Stomach (tissue), 9 donors: Measurements from ENCODE around the gene EME2. TPM values are rescaled to one million over a fixed set of nuclear protein-coding genes. Genes with fewer than 3 reads are reported as not detected.

Experiments used
- DNase-seq, 2 donors: peaks; one replicate each; pipeline versions ENCODE4 v3.0.0 to v3.0.0-alpha.2; 2013 to 2019
- H3K27ac ChIP-seq, 5 donors: fragments of 200-600 bp in 4 of 5; sonication (generic) in 4 of 5; one replicate each; pipeline ENCODE4 v1.5.1; 2013 to 2019; ENCODE audit warnings: mild to moderate bottlenecking in 1 of 5, moderate library complexity in 1 of 5
- H3K27me3 ChIP-seq, 3 donors: fragments of 200-600 bp; sonication (generic); one replicate each; pipeline ENCODE4 v1.5.1; 2017 to 2019; ENCODE audit warnings: mixed run types in 1 of 3
- H3K36me3 ChIP-seq, 4 donors: fragments of 200-600 bp; sonication (generic); 1 replicate in 3 of 4; 2 replicates in 1 of 4; pipeline ENCODE4 v1.5.1; 2016 to 2019
- H3K4me1 ChIP-seq, 4 donors: fragments of 200-600 bp; sonication (generic); one replicate each; pipeline ENCODE4 v1.5.1; 2016 to 2019
- H3K4me3 ChIP-seq, 4 donors: fragments of 200-600 bp; sonication (generic) in 3 of 4; one replicate each; pipeline ENCODE4 v1.5.1; 2016 to 2019; ENCODE audit warnings: mild to moderate bottlenecking in 1 of 4
- H3K9me3 ChIP-seq, 4 donors: fragments of 200-600 bp; sonication (generic); one replicate each; pipeline ENCODE4 v1.5.1; 2016 to 2019
- EP300 ChIP-seq: sonication (generic); formaldehyde crosslinking; IDR thresholded peaks from one replicate; pipeline ENCODE4 v1.6.1; 2017; ENCODE audit warnings: antibody characterized with exemption
- POLR2A ChIP-seq, 4 donors: fragments of 450-650 bp; IDR thresholded peaks; one replicate each; pipeline ENCODE4 v1.6.1; 2016; ENCODE audit warnings: antibody characterized with exemption in 4 of 4, control low read depth in 2 of 4, mild to moderate bottlenecking in 1 of 4, moderate library complexity in 1 of 4
- POLR2AphosphoS5 ChIP-seq, 3 donors: sonication (generic); formaldehyde crosslinking; IDR thresholded peaks; one replicate each; pipeline ENCODE4 v1.6.1; 2016; ENCODE audit warnings: antibody characterized with exemption in 3 of 3
- WGBS, 5 donors: extraction: QIAGEN DNeasy Blood & Tissue Kit in 3 of 5; methylation state at CpG; one replicate each; pipeline versions ENCODE4 v1.1.5 to v1.1.7; 2013 to 2018; 5-methylcytosine and 5-hydroxymethylcytosine counted together
- intact Hi-C: fragments of 100-400 bp; cut with DNase I; formaldehyde crosslinking; loops from one replicate; pipeline ENCODE4 v1.15.1; 2023; ENCODE audit warnings: low total_unique reads
- polyA plus RNA-seq, 3 donors: library from polyadenylated mRNA; stranded (reverse); fragments of 200-250 nt; gene quantifications; one replicate each; pipeline ENCODE4 v1.2.3, GENCODE V29; 2013
- total RNA-seq, 5 donors: library from RNA; depleted of rRNA; stranded (reverse); fragments of >200 nt; gene quantifications; one replicate each; pipeline versions ENCODE4 v1.1.0 to v1.2.3, GENCODE V29; 2014 to 2016
- TF ChIP-seq, protein P1 (sequence below), 7 experiments: fragments of 450-650 bp in 4 of 7; fragments of 200-600 bp in 3 of 7; sonication (generic) in 3 of 7; IDR thresholded peaks; one replicate each; pipeline ENCODE4 v1.5.1; 2016 to 2019; ENCODE audit warnings: antibody characterized with exemption in 7 of 7, control low read depth in 2 of 7, mild to moderate bottlenecking in 1 of 7
- donor health status: healthy with polysubstance abuse.
- donor health status: Bipolar disorder and iron deficiency.
- donor health status: healthy.

The EME2 gene
- total and polyA plus RNA-seq, 8 donors: 2.6 to 94.1 (median 13.3) TPM

DNA sequence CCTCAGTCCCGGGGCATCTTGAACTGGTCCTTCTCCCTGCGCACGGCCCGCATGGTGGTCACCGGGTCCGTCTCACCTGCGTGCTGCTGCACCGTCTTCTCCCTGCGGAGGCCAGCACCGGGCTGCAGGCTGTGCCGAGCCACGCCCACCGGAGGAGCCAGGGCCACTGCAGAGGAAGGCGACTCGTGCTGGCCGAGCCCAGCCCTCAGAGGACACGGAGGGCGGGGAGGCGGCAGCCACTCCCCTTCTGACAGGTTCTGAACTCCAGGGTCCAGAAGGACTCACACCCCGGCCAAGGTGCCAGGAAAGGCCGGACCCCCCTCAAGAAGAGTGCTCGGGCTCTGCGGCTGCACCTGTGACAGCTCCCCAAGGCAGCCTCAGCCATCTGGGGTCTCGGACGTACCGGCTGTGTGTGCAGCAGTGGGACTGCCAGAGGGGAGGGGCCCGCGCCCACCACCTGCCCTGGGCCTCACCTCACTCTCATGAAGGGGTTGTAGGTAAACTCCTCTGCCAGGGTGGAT lies 36.7 kb downstream of the EME2 start:
- H3K36me3 ChIP-seq: peaks cover 24 to 76% (median 60%) of the 10 kb centered on the region in 4 donors
- H3K4me3 ChIP-seq: no peak overlapping the region
- H3K9me3 ChIP-seq: no peaks in the 10 kb centered on the region
- H3K4me1 ChIP-seq: peaks cover 0 to 12% (median 10%) of the 10 kb centered on the region in 4 donors
- WGBS, 5 donors: 44 to 82% (median 63%) methylated on average over 23 to 28 of the region's 28 CpGs
- TF ChIP-seq POLR2AphosphoS5 (IDR thresholded peaks at IDR 0.05): no peak
- no peak for DNase-seq
- no peaks in the 10 kb centered on the region for H3K27me3 ChIP-seq
- intact Hi-C loops: no loop called here
- H3K27ac ChIP-seq: no peak overlapping the region

DNA sequence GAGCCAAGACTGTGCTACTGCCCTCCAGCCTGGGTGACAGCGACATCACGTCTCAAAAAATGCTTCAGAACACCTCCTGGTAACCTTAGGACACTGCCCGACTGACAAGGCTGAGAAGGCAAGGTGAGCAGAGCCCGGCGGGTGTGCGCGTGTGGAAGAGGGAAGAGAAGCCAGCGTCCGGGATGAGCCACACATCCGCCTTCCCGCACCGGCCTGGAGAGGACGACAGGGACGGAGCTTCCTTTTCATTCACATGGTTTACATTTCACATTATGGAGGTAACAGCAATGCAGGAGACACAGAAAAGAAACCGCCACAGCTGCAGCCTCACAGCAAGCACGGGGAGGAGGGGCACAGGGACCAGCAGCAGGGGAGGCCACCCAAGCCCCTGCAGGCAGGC lies 37.5 kb downstream of the EME2 start:
- Histone ChIP-seq H3K4me1 (peaks cover 0 to 12% (median 10%) of the 10 kb centered on the region in 4 donors), H3K9me3 (no peaks in the 10 kb centered on the region), H3K4me3 (no peak overlapping the region), H3K27me3 (no peaks in the 10 kb centered on the region), H3K36me3 (peaks cover 24 to 78% (median 64%) of the 10 kb centered on the region in 4 donors), H3K27ac (no peak overlapping the region)
- DNase-seq: no peak
- intact Hi-C loops: no loop called here
- 92 to 96% (median 95%) methylated on average over 14 to 16 of the region's 16 CpGs for WGBS, 5 donors
- TF ChIP-seq EP300 (no peak), POLR2AphosphoS5 (IDR thresholded peaks at IDR 0.05) (no peak), POLR2A (IDR thresholded peaks at IDR 0.05) (no peak)
- TF ChIP-seq, protein P1, sequence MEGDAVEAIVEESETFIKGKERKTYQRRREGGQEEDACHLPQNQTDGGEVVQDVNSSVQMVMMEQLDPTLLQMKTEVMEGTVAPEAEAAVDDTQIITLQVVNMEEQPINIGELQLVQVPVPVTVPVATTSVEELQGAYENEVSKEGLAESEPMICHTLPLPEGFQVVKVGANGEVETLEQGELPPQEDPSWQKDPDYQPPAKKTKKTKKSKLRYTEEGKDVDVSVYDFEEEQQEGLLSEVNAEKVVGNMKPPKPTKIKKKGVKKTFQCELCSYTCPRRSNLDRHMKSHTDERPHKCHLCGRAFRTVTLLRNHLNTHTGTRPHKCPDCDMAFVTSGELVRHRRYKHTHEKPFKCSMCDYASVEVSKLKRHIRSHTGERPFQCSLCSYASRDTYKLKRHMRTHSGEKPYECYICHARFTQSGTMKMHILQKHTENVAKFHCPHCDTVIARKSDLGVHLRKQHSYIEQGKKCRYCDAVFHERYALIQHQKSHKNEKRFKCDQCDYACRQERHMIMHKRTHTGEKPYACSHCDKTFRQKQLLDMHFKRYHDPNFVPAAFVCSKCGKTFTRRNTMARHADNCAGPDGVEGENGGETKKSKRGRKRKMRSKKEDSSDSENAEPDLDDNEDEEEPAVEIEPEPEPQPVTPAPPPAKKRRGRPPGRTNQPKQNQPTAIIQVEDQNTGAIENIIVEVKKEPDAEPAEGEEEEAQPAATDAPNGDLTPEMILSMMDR (IDR thresholded peaks at IDR 0.05): no peak

DNA sequence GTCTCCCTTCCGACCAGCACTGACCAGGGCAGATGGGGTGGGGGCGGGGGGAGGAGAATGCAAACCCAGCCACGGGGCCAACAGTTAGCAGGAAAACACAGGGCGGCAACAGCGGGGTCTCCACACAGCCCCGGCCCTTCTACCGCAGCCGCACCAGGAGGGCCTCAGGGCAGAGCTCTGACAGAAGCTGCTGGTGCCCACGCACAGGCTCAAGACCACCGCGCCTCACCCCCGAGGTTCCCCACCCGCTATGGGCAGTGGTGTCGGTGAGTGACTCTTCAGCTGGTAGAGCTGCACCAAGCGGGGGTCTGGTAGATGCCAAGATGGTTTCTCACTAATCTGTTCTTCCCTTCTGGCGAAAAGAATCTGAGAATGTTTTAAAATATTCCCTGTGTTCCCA lies 37.9 kb downstream of the EME2 start:
- Histone ChIP-seq H3K36me3 (peaks cover 24 to 79% (median 67%) of the 10 kb centered on the region in 4 donors), H3K4me3 (no peak overlapping the region), H3K9me3 (no peaks in the 10 kb centered on the region), H3K27me3 (no peaks in the 10 kb centered on the region), H3K27ac (no peak overlapping the region), H3K4me1 (peaks cover 0 to 12% (median 10%) of the 10 kb centered on the region in 4 donors)
- WGBS, 5 donors: 92 to 96% (median 94%) methylated on average over 13 to 16 of the region's 16 CpGs
- intact Hi-C loops: no loop called here
- TF ChIP-seq EP300: no peak
- TF ChIP-seq, protein P1 (IDR thresholded peaks at IDR 0.05): no peak
- TF ChIP-seq POLR2A (IDR thresholded peaks at IDR 0.05): no peak
- TF ChIP-seq POLR2AphosphoS5 (IDR thresholded peaks at IDR 0.05): no peak
- DNase-seq: no peak

DNA sequence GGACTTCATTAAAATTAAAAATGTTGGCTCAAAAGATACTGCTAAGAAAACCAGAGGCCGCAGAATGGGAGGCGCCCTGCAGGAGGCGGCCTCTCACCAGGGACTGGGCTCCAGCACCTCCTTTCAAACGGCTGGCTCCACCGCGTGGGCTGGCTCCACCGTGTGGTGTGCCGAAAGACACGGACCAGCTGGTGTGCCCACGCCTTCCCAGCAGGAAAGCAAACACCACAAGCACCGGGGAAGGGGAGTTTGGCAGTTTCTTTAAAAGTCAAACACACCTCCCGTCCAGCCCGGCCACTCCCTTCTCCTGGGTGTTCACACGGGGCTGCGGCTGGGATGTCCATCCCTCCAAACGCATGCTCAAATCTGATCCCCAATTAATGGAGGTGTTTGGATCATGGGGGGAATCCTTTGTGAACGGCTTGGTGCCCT lies 40.1 kb downstream of the EME2 start:
- H3K4me1 ChIP-seq: peaks cover 0 to 12% (median 10%) of the 10 kb centered on the region in 4 donors
- peak; percentile 86 to 89 for DNase-seq
- WGBS, 5 donors: 12 to 20% (median 17%) methylated on average over 17 of the region's 17 CpGs
- peaks cover 26 to 80% (median 75%) of the 10 kb centered on the region in 4 donors for H3K36me3 ChIP-seq
- intact Hi-C loops: no loop called here
- H3K9me3 ChIP-seq: no peaks in the 10 kb centered on the region
- peak overlapping the region in 1 of 5 donors; percentile 49 for H3K27ac ChIP-seq
- H3K27me3 ChIP-seq: no peaks in the 10 kb centered on the region
- TF ChIP-seq, protein P1 (IDR thresholded peaks at IDR 0.05): peak in 5 of 7 experiments; percentile 31 to 86 (median 50)
- TF ChIP-seq POLR2A (IDR thresholded peaks at IDR 0.05) (no peak), EP300 (no peak), POLR2AphosphoS5 (IDR thresholded peaks at IDR 0.05) (peak in 1 of 3 donors; percentile 85)
- no peak overlapping the region for H3K4me3 ChIP-seq

DNA sequence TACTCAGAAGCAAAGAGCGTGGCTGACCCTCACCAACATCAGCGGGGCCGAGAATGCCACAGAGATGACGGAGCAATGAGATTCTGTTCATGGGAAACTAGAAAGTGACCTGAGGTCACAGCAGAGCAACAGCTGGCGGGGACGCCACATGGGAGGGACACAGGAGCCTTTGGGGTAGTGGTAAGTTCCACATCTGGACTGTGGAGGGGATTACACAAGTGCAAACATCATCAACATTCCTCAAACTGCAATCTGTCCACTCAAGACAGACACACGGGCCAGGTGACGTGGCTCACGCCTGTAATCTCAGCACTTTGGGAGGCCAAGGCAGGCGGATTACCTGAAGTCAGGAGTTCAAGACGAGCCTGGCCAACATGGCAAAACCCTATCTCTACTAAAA lies 42.9 kb downstream of the EME2 start:
- H3K36me3 ChIP-seq: peaks cover 18 to 80% (median 75%) of the 10 kb centered on the region in 4 donors

More for the DNA sequence above, 42.9 kb downstream of the EME2 start:
- Histone ChIP-seq H3K4me3 (no peak overlapping the region), H3K27me3 (no peaks in the 10 kb centered on the region), H3K4me1 (peaks cover 0 to 12% (median 11%) of the 10 kb centered on the region in 4 donors), H3K27ac (no peak overlapping the region), H3K9me3 (no peaks in the 10 kb centered on the region)
- TF ChIP-seq EP300: no peak
- no peak for TF ChIP-seq POLR2AphosphoS5 (IDR thresholded peaks at IDR 0.05)
- TF ChIP-seq, protein P1 (IDR thresholded peaks at IDR 0.05): no peak
- no peak for TF ChIP-seq POLR2A (IDR thresholded peaks at IDR 0.05)
- intact Hi-C loops: no loop called here
- WGBS, 5 donors: 84 to 93% (median 88%) methylated on average over 11 of the region's 11 CpGs
- DNase-seq: no peak
